HFF-Myc (cell line): ENCODE measurements around the gene BNC2.

Source experiments
- DNase-seq: peaks from one replicate; pipeline ENCODE4 v3.0.0-alpha.2; 2011; ENCODE audit warnings: low read depth; ENCODE audit errors: extremely low read depth
- H3K4me3 ChIP-seq: replicated peaks from 2 replicates; pipeline ENCODE4 v1.5.1; 2011; ENCODE audit warnings: low read depth, mild to moderate bottlenecking, control low read depth, low read length
- TF ChIP-seq, protein P1 (sequence below): IDR thresholded peaks from 2 replicates; pipeline ENCODE4 v1.5.1; 2012; ENCODE audit warnings: mild to moderate bottlenecking, low read depth, low read length, control low read depth; ENCODE audit errors: missing control alignments

Gene BNC2

DNA sequence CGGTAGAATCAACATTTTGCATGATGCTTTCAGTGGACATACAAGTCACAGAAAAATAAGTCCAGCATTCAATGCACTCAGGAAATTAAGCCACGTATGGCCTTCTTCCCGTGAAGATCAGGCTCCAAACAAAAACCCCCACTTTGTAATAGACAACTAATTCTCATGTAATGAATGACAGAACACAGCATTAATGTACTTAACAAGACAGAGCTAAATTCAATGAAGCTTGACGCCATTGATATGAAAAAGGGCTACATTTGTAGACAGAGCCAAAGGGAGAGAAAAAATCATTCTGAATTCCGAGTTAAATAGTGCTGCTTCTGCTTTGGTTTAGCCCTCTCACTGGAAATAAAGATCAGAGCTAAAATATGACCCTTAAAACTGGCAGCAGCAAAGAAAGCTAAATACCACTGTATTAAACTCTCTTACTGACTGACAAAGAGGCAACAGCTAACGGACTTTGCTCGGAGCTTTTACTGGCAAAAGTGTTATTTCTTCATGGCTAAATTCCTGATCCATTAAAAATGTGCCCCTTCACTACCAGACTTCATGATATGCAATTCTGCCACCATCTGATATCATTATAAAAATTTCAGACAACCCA is 250.5 kb downstream of the BNC2 start:
- DNase-seq, result no peak
- TF ChIP-seq, protein P1, sequence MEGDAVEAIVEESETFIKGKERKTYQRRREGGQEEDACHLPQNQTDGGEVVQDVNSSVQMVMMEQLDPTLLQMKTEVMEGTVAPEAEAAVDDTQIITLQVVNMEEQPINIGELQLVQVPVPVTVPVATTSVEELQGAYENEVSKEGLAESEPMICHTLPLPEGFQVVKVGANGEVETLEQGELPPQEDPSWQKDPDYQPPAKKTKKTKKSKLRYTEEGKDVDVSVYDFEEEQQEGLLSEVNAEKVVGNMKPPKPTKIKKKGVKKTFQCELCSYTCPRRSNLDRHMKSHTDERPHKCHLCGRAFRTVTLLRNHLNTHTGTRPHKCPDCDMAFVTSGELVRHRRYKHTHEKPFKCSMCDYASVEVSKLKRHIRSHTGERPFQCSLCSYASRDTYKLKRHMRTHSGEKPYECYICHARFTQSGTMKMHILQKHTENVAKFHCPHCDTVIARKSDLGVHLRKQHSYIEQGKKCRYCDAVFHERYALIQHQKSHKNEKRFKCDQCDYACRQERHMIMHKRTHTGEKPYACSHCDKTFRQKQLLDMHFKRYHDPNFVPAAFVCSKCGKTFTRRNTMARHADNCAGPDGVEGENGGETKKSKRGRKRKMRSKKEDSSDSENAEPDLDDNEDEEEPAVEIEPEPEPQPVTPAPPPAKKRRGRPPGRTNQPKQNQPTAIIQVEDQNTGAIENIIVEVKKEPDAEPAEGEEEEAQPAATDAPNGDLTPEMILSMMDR, result no peak
- H3K4me3 ChIP-seq, result no peak overlapping the region

DNA sequence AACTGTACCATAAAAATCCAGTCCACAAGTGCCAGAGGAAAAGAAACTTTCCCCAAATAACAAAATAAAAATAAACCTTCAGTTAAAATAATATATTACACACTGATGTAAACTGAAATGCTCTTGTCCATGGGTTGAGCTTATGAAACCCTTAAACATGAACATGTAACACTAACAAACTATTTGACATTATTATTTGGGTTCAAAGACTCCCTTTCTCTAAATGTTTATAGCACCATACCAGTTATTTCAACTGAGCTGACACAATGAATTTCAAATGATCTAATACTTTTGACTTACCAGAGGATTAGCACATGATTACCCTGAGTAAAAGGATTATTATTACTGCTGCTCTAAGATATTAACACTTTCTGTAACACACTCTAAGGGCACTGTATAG is 251.1 kb downstream of the BNC2 start:
- no peak overlapping the region for H3K4me3 ChIP-seq
- DNase-seq, result no peak
- TF ChIP-seq, protein P1, result no peak

DNA sequence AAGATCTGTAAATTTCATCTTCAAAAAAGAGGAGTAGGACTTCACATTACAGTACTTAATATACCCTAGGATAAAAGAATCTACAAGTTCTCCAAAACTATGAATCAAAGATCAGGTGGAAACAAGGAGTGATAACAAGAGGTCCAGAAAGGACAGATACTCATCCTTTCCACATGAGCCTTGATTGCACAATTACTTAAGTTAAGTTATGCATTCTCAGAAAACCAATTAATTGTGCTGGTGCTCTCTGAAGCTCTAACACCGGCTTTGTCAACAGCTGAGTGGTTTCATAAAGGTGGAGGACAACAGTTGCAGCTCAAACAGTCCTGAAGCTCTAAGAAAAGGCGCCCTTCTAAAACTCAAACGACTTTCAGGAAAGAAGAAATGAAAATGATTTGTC is 251.9 kb downstream of the BNC2 start:
- DNase-seq, result no peak
- TF ChIP-seq, protein P1, result no peak
- H3K4me3 ChIP-seq, result no peak overlapping the region

DNA sequence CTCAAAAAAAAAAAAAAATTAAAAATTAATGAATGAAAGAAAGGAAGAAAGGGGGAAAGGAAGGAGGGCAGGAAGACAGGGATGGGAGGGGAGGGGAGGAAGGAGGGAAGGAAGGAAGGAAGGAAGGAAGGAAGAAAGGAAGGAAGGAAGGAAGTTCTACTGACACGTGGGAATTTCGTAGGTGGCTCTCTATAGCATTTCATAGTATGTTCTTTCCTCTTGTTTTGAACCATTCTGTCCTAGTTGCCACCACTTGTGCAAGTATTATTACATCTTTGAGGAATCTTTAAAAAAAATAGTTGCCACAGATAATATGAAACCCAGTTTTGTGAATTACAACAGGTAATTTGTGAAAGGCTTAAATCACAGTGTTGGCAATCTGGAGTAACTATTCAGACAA is 253.8 kb downstream of the BNC2 start:
- TF ChIP-seq, protein P1, result no peak
- no peak overlapping the region for H3K4me3 ChIP-seq
- DNase-seq, result no peak

DNA sequence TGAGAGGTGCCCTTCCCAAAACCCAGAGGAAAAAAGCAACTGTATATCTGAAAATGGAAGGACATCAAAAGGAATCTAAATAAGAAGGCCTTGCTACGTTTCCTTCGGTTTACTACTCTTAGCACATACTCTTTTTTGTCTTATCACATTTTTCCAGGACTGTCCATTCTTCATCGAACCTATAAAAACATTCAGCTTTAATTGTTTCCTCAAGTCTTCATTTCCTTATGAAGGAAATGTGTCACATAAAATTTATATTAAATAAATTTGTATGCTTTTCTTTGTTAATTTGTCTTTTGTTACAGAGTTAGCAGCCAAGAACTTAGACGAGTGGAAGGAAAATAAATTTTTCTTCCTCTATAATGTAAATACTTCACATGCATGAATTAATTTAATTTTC is 255.0 kb downstream of the BNC2 start:
- TF ChIP-seq, protein P1, result no peak
- no peak for DNase-seq

DNA sequence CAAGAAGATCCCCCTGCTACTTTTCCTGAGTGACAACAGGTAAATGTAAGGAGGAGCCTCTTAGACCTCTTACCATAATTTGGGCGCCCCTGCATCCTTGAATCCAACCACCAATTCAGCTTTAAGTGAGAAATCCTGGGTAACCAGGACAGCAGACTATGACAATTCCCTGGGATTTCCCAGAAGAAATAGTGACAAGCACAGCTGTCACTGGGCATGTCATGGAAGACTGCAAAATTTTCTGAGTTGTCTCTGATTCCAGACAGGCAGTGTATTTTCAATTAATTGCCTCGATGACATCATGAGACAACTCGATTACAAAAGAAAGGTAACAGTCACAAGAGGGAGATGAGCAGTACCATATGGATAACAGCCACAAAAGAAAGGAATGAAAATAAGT is 256.9 kb downstream of the BNC2 start:
- H3K4me3 ChIP-seq, result no peak overlapping the region
- no peak for DNase-seq
- TF ChIP-seq, protein P1, result no peak

More for the DNA sequence above, 255.0 kb downstream of the BNC2 start:
- H3K4me3 ChIP-seq, result no peak overlapping the region

DNA sequence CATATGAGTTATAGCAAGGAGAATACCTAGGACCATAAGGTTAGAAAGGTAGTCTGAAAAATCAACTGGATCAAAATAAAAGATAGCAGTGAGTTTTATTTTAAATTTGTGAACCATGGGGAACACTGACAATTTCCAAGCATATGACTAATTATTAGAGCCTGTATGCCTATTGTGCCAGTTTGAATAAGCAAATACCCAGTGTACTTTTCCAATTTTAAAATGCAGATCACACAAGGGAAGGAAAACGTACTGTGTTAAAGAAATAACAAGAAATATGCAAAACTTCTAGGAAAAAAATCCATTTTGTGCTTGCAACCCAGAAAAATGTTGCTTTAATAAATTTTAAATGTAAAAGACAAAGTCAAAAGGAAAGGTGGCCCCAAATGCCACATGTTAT is 257.4 kb downstream of the BNC2 start:
- no peak overlapping the region for H3K4me3 ChIP-seq
- TF ChIP-seq, protein P1, result no peak
- DNase-seq, result no peak
